Stimulated activated CD4-positive, alpha-beta T cell treated with anti-CD3 and anti-CD28 coated beads, Interleukin-2, amount 100 ng/mL, for 48 hours (primary cell): Measurements from ENCODE around the gene ATP1A4.
"Not testable (repeated sequence)": the region's sequence is repeated elsewhere in the genome, so short reads cannot be mapped to it uniquely, and the experiment has no call there.

ENCODE experiments used
- DNase-seq, 2 donors: peaks; one replicate each; pipeline ENCODE4 v3.0.0-alpha.2; 2020

ATP1A4 gene

DNA sequence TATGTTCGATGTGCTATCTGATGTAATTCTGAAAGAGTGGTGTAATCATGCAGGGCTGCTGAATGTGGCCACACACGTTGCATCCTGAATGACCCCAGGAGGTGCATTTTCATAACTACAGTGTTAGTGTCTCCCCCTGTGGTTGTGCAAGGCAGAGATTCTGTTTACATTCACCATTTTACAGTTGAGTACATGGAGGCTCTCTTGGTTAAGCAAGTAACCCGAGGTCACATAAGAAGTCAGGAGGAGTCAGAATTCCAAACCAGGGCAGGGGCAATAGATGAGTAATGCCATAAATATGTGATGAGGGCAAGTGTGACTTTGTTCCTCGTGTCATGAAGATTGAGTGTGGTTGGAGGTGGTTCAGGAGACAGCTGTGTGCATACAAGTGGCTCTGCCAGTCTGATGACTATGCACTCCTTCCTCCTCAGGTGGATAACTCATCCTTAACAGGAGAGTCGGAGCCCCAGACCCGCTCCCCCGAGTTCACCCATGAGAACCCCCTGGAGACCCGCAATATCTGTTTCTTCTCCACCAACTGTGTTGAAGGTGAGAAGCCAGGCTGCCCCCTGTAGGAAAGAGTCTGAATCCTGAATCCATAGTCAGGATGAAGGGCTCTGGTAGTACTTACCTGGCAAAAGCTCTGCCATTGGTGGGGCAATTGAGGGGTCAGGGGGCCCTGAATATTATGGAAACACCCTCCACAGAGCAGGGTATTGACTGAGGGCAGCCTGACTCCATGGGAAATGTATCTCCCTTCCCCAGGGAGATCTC lies 26.5 kb upstream of the ATP1A4 start:
- DNase-seq: no peak

DNA sequence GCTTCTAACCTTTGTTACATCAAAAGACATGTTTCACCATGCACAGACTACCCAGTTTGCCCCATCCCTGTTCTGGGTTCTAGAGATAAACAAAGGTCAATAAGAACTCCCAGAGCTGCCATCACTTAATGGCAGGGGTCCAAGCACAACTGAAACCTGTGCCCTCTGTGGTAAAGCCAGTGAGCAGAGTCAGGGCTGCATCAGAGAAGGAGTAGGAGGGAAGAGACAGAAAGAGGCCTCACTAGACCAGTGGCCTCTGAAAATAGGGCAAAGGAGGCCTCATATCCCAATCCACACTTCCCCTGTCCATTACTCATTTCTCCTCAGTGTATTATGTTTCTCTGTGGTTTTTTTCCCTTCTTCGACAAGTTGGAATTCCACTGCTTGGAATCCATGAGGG lies 25.7 kb upstream of the ATP1A4 start:
- no peak for DNase-seq

DNA sequence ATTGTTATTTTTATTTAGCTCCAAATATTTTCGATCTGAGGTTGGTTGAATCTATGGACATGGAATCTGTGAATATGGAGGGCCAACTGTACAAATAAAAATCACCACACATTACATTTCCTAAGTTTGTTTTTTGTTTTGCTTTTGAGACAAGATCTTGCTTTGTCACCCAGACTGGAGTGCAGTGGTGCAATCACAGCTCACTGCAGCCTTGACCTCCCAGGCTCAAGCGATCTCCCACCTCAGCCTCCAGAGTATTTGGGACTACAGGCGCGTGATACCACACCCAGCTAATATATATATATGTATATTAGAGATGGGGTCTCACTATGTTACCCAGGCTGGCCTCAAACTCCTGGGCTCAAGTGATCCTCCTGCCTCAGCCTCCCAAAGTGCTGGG lies 25.1 kb upstream of the ATP1A4 start:
- DNase-seq: not testable (repeated sequence)

DNA sequence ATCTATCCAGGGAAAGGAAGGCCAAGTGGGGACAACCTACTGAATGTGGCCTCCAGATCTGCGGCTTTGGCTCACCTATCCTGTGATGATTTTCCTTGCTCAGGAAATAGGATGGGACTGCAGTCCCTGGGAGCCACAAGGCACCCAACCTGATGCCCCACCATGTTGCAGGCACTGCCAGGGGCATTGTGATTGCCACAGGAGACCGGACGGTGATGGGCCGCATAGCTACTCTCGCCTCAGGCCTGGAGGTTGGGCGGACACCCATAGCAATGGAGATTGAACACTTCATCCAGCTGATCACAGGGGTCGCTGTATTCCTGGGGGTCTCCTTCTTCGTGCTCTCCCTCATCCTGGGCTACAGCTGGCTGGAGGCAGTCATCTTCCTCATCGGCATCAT lies 24.0 kb upstream of the ATP1A4 start:
- no peak for DNase-seq

DNA sequence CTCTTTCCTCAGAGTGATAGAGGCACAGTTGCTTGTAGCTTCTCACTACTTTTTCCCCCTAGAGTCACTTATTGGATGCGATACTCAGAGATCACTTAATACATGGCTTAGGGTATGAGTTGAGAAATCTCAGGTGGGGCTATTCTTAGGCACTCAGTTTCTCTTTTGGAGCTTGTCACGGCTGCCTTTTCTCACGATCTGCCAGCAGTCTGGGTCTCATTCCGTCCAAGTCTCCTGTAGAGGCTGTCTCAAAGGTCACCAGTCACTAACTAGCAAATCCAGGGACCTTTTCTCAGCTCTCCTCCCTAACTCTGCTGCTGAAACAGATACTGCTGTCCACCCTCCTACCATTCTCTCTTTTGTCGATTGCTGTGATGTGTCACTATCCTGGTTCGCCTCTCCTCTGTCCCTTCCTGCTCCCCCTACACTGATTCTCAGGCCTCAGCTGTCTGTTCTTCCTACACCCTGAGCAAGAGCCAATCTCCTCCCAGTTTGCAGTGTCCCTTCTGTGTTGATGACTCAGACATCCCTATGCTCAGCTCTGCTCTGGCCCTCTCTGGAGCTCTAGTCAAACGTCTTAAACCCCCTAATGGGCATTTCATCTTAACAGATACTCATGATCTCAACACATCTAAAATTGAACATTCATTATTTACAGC lies 23.4 kb upstream of the ATP1A4 start:
- no peak for DNase-seq

DNA sequence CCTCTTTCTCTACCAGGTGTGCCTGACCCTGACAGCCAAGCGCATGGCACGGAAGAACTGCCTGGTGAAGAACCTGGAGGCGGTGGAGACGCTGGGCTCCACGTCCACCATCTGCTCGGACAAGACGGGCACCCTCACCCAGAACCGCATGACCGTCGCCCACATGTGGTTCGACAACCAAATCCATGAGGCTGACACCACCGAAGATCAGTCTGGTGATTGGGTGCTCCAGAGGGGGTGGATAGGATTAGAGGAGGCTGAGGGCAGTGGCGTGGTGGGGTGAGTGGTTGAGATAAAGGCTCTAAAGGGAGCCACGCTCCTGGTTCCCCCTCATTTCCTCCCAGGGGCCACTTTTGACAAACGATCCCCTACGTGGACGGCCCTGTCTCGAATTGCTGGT lies 22.8 kb upstream of the ATP1A4 start:
- DNase-seq: no peak

DNA sequence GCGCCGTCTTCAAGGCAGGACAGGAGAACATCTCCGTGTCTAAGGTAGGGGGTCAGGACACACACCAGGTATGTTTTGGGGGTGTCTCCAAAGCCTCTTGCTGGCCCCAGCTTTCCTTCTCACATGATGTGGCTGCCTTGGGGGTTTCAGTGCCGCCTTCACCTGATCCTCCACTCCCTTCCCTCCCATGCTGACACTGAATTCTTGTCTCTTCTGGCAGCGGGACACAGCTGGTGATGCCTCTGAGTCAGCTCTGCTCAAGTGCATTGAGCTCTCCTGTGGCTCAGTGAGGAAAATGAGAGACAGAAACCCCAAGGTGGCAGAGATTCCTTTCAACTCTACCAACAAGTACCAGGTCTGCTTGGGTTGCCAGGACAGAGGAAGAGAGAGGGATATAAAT lies 22.4 kb upstream of the ATP1A4 start:
- no peak for DNase-seq

DNA sequence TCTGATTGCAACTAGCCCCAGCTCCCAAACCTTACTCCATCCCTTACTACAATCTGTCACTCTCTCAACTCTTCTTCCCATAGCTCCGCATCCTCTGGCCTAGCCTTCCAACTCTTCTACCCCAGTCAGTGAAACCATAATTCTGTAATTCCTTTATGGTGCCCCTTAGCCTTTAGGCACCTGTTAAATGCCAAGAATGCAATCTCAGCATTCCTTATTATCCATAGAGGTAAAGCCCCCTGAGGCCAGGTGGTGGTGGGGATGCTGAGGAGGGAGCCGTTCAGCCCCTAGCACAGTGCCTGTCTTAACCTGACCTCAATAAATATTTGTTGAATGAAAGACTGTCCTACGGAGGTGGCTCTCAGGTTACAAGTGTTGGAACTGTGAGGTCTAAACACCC lies 21.8 kb upstream of the ATP1A4 start:
- no peak for DNase-seq

DNA sequence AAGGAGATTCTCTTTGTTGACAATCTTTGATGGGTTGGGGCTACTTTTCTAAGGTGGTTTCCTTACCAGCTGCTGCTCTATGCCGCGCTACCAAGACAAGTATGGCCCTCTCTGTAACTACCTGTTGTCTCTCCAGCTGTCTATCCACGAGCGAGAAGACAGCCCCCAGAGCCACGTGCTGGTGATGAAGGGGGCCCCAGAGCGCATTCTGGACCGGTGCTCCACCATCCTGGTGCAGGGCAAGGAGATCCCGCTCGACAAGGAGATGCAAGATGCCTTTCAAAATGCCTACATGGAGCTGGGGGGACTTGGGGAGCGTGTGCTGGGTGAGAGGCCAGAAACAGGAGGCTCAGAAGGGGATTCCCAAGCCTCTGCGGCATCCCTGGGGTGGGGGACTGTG lies 21.4 kb upstream of the ATP1A4 start:
- DNase-seq: no peak

DNA sequence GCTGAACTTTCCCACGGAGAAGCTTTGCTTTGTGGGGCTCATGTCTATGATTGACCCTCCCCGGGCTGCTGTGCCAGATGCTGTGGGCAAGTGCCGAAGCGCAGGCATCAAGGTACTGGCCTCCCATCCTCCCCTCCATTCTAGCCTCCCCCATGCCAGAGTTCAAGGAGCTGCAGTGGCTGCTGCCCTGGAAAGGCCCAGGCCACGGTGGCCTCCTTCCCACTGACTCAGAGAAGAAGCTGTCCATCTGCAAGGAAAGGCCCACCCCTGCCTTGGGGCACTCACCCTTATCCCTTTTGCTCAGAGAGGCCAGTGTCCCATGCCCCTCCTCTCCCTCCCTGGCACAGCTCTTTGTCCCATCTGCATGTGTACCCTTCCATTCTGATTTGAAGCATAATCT lies 20.9 kb upstream of the ATP1A4 start:
- no peak for DNase-seq

DNA sequence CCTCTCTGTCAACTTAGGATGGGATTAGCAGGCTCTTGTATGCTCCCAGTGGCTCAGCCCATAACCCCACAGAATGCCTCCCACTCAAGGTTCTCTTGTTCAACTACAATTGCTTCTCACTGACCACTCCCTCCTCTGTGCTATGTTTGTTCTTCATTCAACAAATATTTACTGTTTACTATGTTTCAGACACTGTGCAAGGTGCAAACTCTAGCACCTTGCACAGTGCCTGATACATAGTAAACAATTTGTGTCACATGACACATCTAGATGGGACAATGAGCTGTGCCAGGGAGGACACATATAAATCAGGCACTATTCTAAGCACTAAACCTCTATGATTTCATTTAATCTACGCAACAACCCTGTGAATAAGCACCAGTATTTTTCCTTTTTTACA lies 20.5 kb upstream of the ATP1A4 start:
- DNase-seq: no peak

DNA sequence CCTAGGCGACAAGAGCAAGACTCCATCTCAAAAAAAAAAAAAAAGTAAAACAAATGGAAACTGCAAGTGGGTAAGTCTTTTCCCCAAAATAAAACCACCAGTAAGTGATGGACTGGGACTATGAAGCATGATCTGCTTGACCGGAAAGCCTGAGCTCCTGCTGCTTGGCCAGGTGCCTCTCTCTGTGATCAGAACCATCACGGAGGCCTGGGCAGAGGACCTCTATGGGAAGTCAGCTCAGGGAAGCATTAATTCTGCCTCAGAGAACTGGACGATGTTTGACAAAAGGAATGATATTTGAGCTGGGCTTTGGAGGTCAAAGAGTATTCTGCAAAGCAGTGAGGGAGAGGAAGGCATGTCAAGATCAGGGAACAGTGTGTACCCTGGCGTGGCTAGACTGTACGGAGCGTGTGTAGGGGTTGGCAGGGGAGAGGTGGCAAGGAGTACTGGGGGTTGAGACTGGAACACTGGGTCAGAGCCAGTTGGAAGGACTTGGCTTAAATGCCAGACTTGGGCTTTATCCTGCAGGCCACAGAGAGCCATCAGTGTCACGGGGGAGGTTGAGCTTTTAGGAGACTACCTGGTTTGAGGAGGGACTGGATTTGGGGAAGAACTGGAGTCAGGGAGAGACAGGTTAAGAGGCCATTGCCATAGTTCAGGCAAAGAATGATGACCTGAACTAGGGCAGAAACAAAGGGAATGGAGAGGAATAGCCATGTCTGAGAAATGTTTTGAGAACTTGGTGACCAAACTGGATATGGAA lies 19.4 kb upstream of the ATP1A4 start:
- no peak for DNase-seq

DNA sequence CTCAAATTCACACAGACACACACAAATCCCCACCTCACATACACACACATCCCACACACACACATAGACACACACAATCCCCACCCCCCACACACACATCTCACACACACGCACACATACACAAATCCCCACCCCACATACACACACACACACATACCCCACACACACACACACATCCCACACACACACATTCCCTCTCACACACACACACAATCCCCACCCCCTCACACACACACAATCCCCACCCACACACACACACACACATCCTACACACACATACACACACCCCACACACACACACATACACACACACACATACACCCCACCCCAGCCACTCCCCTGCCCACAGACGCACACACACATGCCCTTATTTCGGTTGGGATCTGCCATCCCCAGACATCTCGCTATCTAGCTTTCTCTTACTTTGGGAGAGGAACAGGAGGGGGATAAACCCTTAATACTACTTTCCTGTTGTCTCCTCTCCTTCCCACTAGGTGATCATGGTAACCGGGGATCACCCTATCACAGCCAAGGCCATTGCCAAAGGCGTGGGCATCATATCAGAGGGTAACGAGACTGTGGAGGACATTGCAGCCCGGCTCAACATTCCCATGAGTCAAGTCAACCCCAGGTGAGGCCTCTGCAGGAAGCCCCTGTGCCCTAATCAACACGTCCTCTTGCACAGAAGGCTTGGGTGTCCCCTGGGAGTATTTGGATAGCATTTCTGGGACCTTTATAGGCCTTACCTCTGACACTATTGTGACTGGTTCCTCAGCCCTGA lies 17.2 kb upstream of the ATP1A4 start:
- DNase-seq: no peak

DNA sequence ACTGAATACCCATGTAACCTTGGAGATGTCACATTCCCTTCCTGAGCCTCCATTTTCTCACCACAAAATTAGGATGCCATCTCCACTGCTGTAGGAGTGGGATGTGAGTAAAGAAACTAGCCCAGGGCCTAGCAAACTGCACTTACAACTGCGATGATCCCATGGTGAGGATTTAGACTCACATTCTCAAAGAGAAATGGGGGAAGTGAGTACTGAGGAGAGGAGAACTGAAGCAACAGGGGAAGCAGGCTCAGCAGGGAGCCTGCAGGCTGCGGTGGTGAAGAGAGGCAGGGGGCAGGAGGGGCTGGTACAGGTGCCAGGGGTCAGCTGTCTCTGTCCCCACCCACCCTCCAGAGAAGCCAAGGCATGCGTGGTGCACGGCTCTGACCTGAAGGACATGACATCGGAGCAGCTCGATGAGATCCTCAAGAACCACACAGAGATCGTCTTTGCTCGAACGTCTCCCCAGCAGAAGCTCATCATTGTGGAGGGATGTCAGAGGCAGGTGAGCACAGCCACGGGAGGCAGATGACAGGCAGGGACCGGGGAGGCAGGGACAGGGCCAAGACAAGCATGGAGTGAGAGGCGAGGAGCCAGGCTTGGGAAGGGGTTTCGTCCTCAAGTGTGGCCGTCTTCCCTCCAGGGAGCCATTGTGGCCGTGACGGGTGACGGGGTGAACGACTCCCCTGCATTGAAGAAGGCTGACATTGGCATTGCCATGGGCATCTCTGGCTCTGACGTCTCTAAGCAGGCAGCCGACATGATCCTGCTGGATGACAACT lies 16.4 kb upstream of the ATP1A4 start:
- no peak for DNase-seq

DNA sequence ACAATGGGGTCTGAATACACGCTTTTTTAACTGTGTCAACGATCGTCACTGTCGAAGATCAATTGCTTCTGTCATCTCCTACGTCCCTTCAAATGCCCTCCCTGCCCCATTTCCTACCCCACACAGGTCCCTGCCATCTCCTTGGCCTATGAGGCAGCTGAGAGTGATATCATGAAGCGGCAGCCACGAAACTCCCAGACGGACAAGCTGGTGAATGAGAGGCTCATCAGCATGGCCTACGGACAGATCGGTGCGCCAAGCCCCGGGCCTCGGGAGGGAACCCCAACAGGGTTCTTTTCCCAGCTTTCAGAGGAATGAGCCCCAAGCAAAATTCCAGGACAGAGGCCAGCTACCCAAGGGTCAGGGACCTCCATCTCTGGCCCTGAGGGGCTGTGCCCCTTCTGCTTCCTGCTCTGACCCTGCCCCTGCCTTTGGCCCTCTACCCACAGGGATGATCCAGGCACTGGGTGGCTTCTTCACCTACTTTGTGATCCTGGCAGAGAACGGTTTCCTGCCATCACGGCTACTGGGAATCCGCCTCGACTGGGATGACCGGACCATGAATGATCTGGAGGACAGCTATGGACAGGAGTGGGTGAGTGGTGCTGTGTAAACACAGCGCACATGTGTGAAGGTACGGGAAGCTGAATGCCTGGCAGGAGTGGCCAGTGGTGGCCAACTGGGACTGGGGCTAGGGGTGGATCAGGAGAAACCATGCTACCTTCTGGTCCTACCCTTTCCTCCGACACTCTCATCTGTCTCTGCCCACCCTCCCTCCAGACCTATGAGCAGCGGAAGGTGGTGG lies 15.1 kb upstream of the ATP1A4 start:
- DNase-seq: no peak

DNA sequence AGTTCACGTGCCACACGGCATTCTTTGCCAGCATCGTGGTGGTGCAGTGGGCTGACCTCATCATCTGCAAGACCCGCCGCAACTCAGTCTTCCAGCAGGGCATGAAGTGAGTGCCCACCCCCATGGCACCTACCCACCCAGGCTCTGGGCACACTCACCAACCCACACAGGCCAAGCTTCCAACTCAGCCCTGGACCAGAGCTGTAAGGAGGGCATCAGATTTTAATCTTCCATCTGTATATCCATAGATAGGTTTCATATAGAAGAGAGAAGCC lies 14.5 kb upstream of the ATP1A4 start:
- DNase-seq: no peak

DNA sequence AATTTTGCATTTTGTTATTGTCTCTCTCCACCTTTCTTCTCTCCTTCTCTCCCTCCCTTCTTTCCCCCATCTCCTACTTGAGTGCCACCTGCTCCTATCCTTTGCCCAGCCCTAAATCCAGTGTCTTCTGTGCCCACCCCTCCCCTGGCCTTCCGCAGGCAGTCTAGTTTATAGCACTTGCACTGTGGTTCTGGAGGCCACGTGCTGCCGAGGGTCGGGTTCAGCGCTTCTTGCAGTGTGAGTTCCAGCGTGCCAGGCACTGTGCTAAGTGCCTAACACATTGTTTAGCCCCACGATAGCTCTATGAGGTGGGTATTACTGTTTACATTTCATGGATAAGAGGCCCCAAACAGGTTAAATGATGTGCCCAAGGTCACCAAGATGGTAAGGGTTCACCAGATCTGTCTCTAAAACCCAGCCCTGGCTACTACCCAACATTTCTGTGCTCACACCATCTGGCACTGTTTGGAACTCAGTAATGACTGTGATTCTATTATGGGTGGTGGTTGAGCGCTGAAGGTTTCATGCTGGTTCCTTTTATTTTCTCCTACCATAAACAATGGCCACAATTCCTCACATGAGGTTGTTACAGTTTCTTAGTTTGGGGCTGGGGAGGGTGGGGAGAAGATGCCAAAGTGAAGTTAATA lies 14.1 kb upstream of the ATP1A4 start:
- DNase-seq: no peak

DNA sequence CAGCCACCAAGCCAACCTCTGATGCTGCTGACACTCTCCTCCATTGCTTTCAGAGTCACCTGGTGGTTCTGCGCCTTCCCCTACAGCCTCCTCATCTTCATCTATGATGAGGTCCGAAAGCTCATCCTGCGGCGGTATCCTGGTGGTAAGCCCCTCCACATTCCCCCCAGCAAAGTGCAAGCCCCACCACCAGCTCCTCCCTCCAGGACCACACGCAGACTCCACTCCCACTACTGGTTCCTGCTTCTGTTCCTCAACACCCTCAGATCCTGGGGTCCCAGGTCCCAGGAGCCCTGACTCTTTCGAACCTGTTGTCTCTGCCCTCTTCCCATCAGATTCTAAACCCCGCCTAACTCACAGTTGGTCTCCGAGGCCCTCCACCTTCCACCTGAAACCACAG lies 11.6 kb upstream of the ATP1A4 start:
- DNase-seq: no peak

DNA sequence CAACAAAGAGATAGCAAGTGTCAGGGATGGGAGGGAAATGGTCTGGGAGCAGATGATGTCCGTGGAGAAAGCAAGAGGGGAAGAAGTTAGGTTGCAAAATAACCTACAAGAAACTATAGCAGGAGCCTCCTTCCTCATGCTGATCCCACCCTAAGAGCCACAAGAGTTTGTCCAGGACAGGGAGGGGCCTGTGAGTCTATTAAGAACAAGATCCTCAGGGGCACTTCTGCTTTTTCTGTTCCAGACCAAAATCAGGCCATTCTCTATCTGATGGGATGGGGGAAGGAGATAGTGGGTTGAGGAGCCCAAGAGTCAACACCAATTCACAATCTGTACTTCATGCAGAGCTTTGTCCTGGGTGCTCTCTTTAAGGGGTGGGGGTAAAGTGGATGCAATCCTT lies 7.7 kb upstream of the ATP1A4 start:
- no peak for DNase-seq

DNA sequence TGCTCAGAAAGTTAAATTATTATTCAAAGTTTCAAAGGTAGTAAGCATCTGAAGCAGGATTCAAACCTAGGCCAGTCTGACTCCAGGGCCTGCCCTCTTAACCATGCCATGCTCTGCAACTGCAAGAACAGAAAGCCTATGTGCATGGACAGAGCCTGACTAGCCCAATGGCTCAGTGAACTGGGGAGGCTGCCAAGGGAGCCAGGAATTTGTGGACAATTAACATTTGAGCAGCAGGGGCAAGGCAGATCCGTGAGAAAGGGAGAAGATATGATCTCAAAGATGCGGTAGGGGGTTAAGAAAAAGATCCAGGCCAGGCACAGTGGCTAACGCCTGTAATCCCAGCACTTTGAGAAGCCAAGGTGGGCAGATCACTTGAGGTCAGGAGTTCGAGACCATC lies 6.5 kb upstream of the ATP1A4 start:
- no peak for DNase-seq

DNA sequence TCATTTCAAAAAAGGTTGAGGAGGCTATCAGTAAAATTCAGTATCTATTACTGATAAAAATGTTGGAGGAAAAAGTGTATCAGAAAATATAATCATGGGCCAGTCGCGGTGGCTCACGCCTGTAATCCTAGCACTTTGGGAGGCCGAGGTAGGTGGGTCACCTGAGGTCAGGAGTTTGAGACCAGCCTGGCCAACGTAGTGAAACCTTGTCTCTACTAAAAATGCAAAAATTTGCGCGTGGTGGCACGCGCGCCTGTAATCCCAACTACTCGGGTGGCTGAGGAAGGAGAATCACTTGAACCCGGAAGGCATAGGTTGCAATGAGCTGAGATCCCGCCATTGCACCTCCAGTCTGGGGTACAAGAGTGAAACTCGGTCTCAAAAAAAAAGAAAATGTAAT lies 5.3 kb upstream of the ATP1A4 start:
- no peak for DNase-seq
